ENCODE results near the gene TREH. TPM values are rescaled to one million over a fixed set of nuclear protein-coding genes. Genes with fewer than 3 reads are reported as not detected.

TREH gene
- total RNA-seq, 2 donors from 2014 or later: 2.4 TPM; not detected in 1

DNA sequence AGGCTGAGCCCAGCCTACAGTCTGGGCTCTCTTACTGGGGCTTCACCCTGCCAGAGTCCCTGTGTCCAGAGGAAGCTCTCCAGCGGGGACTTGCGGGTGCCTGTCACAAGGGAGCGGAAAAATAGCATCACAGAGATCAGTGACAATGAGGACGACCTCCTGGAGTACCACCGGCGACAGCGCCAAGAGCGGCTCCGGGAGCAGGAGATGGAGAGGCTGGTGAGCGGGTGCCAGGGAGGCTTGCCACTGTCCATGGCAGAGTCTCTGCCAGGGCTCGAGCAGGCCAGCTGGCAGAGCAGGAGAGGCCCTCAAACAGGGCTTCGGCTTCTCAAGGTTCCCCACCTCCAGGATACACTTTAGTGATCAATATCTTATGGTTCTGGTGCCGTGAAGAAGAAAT, 51.0 kb downstream of the TREH start:
- 47% methylated on average over 13 of the region's 13 CpGs for WGBS
- H3K27me3 ChIP-seq (replicated peaks; ENCODE audit: insufficient read depth): no peaks in the 10 kb centered on the region
- no peak overlapping the region for H3K27ac ChIP-seq
- intact Hi-C loops (cut with DNase I): no loop called here
- DNase-seq (ENCODE audit: low spot score): no peak
- H3K4me1 ChIP-seq (replicated peaks): no peaks in the 10 kb centered on the region
- TF ChIP-seq POLR2A (IDR thresholded peaks at IDR 0.05) (no peak), CTCF (IDR thresholded peaks at IDR 0.05) (no peak)
- no peak overlapping the region for H3K4me3 ChIP-seq
- no peaks in the 10 kb centered on the region for H3K9me3 ChIP-seq
- H3K36me3 ChIP-seq: no peaks in the 10 kb centered on the region

DNA sequence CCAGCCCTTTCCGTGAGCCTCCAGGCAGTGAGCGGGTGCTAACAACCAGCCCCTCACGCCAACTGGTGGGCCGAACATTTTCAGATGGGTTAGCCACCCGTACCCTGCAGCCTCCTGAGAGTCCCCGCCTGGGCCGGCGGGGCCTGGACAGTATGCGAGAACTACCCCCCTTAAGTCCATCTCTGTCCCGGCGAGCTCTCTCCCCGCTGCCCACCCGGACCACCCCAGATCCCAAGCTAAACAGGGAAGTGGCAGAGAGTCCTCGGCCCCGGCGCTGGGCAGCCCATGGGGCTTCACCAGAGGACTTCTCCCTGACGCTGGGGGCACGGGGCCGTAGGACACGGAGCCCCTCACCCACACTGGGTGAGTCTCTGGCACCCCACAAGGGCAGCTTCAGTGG, 51.4 kb downstream of the TREH start:
- WGBS: 91% methylated on average over 20 of the region's 20 CpGs
- Histone ChIP-seq H3K4me3 (no peak overlapping the region), H3K27me3 (replicated peaks; ENCODE audit: insufficient read depth) (no peaks in the 10 kb centered on the region), H3K9me3 (no peaks in the 10 kb centered on the region), H3K27ac (no peak overlapping the region), H3K36me3 (no peaks in the 10 kb centered on the region), H3K4me1 (replicated peaks) (no peaks in the 10 kb centered on the region)
- no peak for DNase-seq (ENCODE audit: low spot score)
- TF ChIP-seq POLR2A (IDR thresholded peaks at IDR 0.05) (no peak), POLR2AphosphoS5 (IDR thresholded peaks at IDR 0.05) (no peak), CTCF (IDR thresholded peaks at IDR 0.05) (no peak)
- intact Hi-C loops (cut with DNase I): no loop called here

DNA sequence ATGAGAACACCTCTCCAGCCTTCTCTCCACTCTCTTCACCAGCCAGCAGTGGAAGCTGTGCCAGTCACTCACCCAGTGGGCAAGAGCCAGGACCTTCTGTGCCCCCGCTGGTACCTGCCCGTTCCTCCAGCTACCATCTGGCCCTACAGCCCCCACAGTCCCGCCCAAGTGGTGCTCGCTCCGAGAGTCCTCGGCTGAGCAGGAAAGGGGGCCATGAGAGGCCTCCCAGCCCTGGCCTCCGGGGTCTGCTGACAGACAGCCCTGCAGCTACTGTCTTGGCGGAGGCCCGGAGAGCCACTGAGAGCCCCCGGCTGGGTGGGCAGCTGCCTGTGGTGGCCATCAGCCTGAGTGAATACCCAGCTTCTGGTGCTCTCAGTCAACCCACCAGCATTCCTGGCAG, 51.9 kb downstream of the TREH start:
- intact Hi-C loops (cut with DNase I): no loop called here
- TF ChIP-seq POLR2AphosphoS5 (IDR thresholded peaks at IDR 0.05): no peak
- no peak for TF ChIP-seq POLR2A (IDR thresholded peaks at IDR 0.05)
- TF ChIP-seq CTCF (IDR thresholded peaks at IDR 0.05): no peak
- no peak overlapping the region for H3K27ac ChIP-seq

GRCh38 chr11:118625976-118626375, 53.5 kb downstream of the TREH start:
- Histone ChIP-seq H3K27me3 (replicated peaks; ENCODE audit: insufficient read depth) (no peaks in the 10 kb centered on the region), H3K9me3 (no peaks in the 10 kb centered on the region), H3K4me3 (no peak overlapping the region), H3K27ac (no peak overlapping the region), H3K4me1 (replicated peaks) (peaks cover 8% of the 10 kb centered on the region), H3K36me3 (no peaks in the 10 kb centered on the region)
- WGBS: 83% methylated on average over 2 of the region's 2 CpGs
- intact Hi-C loops (cut with DNase I): no loop called here
- no peak for DNase-seq (ENCODE audit: low spot score)
- TF ChIP-seq POLR2AphosphoS5 (IDR thresholded peaks at IDR 0.05) (no peak), POLR2A (IDR thresholded peaks at IDR 0.05) (no peak), CTCF (IDR thresholded peaks at IDR 0.05) (no peak)

More for the DNA sequence above, 51.9 kb downstream of the TREH start:
- H3K27me3 ChIP-seq (replicated peaks; ENCODE audit: insufficient read depth): no peaks in the 10 kb centered on the region
- H3K4me1 ChIP-seq (replicated peaks): peaks cover 1% of the 10 kb centered on the region
- H3K36me3 ChIP-seq: no peaks in the 10 kb centered on the region
- WGBS: 89% methylated on average over 10 of the region's 10 CpGs
- H3K9me3 ChIP-seq: no peaks in the 10 kb centered on the region
- no peak for DNase-seq (ENCODE audit: low spot score)
- no peak overlapping the region for H3K4me3 ChIP-seq

- DNase-seq (ENCODE audit: low spot score): no peak
- peaks cover 17% of the 10 kb centered on the region for H3K4me1 ChIP-seq (replicated peaks)
- no peaks in the 10 kb centered on the region for H3K27me3 ChIP-seq (replicated peaks; ENCODE audit: insufficient read depth)
- H3K27ac ChIP-seq: no peak overlapping the region
- 46% methylated on average over 6 of the region's 6 CpGs for WGBS
- no peak overlapping the region for H3K4me3 ChIP-seq
- H3K9me3 ChIP-seq: no peaks in the 10 kb centered on the region
- H3K36me3 ChIP-seq: no peaks in the 10 kb centered on the region
- intact Hi-C loops (cut with DNase I): no loop called here
- no peak for TF ChIP-seq POLR2AphosphoS5 (IDR thresholded peaks at IDR 0.05)
- TF ChIP-seq POLR2A (IDR thresholded peaks at IDR 0.05): no peak
Observed at GRCh38 chr11:118625036-118625690, 54.3 kb downstream of the TREH start.

Data from prostate gland (tissue), 2 donors.